COLO829 (cell line): Measurements from ENCODE around the gene ATP2B1.
A peak's percentile ranks its signal among the peaks of the same experiment; 100 is the strongest.
"Not testable (repeated sequence)": the region's sequence is repeated elsewhere in the genome, so short reads cannot be mapped to it uniquely, and the experiment has no call there.

Source experiments
- DNase-seq: peaks from one replicate; pipeline ENCODE4 v3.0.0; 2012; ENCODE audit warnings: low spot score

Gene ATP2B1

DNA sequence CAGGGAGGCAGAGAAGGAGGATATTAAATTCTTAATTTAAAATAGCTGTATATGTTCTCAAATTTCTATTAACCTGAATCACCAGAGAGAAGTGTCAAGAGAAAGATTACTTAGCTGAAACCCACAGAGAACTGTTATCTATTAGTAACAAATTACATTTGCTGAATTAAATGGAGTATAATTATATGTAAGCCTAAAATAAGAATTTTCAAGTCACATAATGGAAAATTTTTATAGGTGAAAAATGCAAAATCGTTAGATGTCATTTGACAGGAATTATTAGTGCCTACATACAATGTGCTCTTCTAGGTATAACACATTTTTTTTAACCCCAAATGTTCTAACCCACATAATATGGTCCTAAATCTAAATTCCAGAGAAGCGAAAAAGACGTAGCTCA lies 4.1 kb upstream of the ATP2B1 start:
- no peak for DNase-seq

DNA sequence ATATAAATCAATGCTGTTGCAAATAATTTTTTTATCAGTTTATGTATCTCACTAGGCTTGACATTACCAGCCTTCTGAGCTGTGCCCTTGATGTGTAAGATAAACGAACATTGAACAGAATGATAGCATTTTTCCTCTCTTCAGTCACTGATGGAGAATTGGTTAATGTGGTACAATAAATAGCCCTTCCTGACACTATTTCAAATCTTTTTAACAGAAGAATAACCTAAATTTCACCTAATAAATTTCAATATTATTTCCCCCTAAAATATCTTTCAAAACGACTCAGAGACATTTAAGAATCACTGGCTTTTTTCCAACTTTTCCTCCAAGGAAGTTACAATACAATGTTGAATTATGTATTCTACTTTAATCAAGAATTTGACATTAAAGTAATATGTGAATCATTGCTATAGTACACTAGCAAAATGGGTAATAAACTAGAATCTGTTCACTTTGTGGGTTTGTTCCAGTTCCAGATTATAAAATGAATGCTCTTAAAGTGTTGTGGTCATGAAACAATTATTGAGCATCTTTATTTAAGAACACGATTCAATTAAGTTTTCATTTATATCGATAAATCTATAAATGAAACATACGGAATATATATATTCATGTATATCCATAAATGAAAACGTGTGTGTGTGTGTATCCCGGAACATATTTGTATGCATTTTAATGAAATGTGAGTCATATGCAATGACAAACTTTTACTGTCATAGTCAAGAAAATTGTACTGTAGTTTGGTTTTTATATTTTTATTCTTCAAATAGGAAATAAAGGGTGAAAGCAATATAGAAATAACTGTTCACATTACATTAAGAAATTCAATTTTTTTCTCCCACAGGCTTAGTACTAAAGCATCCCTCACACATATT lies 2.5 kb upstream of the ATP2B1 start:
- no peak for DNase-seq

DNA sequence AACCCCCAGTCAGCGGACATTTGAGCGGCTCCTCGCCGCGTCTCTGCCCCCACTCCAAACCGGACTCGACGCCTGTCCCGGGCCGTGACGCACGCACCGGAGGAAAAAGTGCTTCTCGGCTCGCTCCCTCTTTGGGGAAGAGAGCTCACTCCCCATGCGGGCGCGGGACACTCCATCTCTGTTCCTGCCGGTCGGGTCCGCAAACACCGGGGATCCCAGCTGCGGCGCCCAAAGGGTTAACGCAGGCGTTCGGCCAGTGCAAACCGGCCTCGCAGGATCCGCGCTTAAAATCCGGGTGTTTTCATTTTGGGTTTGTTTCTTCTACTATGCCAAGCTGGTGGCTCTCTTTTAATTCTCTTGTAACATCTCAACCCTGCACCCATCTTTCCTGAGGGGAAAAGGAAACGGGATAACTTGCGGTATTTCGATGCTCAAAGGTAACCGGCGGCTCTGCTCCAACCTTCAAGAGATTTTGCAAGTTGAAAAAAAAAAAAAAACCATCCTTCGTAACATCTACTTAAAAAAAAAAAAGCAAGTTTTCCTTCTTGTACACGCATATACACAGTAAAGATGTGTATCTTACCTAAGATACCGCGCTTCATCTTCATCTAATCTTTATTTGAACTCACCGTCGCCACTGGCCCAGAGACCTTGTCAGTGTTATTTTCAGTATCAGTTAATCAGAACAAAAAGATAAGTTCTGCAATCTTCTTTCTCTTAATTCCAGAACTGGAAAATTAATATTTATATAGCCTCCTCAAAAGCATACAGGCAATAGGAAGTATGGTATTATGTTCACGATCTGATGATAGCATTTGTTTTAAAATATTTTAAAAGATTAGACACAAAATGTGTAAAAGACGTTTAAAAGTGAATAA lies 1.6 kb upstream of the ATP2B1 start:
- DNase-seq, result no peak

DNA sequence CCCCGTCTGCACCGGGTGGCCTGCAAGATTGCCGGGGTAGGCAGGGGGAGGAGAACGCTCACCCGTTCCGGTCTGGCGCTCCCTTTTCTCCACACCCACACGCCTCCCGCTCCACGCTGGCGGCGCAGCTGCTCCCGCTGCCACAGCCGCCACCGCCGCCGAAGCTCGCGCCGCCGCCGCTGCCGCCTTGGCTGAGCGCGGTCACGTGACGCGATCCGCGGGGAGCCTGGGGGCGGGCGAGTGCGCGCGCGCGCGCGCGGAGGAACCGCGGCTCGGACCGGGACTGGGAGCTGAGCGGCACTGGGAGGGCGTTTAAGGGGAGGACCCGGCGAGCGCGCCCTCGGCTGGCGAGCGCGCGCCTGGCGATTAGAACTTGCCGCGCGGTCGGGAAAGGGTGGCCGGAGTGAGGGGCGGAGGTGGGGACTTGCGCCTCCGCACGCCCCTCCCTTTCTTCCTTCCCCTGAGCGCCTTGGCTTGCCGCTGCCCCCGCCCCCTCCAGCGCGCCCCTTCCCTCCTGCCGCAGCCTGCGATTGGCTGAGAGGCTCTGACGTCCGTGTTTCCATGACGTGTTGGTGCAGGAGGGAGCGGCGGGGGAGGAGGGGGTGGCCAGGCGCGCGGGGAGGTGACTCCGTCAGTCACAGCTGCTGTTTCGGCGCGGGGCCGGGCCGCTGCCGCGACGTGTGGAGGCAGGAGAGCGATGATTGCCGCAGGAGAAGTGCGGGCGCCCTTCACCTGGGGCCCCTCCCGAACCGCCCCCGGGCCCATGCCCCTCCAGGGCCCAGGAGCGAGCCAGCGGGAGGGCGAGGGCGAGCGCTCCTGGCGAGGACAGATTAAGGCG lies 738 bp upstream of the ATP2B1 start:
- DNase-seq, result peak; percentile 95

DNA sequence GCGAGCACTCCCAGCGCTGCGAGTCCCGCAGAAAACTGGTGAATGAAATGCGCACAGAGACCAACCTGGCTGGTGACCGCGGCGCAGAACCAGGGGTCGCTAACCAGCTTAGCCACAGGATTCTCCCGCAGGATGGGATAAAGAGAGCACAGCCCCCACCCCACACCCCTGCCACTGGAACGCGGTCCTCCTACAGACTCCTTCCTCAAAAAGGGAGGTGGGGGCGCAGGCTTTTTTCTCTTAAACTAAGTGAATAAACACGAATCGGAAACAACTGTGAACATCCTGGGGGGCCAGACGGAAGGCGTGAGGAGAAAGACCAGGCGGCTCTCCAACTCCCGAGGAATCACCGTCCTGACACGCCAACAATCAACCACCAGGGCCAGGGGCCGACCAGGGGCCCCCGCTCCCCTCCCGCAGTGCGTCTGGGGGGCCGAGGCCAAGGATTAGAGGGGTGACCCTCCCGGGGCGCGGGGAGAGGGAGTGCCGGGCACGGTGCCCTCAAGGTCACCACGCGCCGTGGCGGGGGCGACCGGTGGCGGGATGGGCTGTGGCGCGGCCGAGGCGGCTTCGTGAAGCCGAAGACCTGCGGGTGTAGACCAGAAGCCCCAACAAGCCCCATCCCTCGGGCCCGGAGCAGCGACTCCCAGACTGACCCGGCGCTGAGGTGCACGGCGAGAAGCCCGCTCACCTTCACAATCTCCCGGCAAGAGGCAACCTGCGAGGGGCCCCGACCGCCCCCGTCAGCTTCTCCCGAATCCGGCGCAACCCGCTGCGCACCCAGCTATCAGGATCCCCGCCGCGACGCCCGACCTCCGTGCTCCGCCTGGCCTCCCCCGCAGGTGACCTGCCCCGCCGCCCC lies 704 bp downstream of the ATP2B1 start:
- no peak for DNase-seq

DNA sequence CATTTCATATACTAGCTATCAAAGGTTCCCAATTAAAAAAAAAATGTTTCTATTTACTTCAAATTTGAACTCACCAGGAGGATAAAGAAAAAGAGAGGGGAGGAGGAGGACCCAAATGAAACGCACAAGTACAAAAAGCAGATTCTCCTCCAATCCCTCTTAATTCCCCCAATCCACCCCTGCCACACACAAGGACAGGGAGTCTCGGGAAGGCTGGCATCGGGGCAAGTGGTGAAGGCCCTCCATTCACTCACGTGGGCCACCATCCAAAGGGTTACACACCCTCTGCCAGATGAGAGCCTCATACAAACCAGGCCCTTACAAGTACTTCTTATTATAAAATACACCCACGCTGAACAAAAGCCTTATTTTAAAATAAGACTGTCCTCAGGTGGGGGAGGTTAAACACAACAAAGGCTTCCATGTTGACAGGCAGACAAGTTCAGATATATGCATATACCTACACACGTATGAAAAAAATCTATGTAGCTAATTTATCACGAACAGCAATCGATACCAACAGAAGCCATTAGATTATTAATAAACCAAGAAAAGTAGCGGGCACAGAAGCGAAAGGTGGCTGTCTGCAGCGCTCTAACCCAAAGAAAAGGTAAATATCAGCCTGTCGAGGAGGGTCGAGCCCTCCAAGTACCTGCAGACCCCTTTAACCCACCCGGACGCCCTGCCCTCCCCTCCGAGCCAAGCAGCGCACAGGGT lies 1.5 kb downstream of the ATP2B1 start:
- peak; percentile 34 for DNase-seq

DNA sequence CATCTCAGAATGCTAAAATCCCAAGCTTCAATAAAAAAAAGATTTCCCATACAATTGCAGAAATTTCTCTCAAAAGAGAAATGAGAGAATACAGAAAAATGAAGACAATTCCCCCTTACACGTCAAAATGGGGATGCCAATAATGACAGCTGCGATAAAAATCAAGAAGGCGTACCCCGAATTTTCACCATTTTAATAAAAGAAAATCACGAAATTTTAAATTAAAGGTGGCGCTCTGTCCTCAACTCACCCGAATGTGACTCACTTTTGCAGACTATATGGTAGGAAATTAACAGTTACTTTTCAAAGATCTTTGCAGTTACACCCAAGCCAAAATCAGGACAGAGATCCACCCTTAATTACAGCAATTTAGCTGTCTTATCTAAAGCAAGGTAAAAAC lies 2.1 kb downstream of the ATP2B1 start:
- no peak for DNase-seq

DNA sequence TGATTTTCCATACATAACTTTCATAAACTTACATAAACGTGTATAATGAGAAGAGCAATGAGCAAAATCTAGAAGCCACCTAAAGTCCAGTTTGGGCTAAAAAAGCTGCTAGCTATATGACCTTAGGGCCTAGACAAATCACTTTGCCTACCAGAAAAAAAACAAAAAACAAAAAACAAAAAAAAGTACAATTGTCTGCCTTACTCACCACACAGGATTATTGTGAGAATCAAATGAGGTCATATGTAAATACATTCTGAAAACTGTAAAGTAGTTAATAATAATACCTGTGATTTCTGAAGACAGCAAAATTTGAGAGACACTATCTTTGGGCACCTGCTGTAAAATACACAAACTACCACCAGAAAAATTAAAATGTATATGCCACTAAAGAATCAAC lies 4.2 kb downstream of the ATP2B1 start:
- DNase-seq, result no peak

DNA sequence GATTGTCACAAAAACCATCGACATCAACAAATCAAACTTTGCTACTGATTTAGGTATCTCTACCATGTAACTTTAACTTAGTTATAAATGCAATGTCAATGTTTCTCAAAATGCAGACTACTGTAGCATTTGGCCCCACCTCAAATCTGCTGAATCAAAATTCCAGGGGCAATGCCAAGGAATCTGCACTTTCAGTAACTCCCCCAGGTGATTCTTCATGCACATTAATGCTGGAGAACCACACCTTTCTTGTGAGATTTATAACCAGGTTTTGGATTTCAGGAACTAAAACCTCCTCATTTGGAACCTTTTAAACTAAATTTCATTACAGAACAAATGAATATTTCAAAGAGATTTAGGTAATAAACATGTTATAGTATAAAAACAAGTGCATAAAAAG lies 4.9 kb downstream of the ATP2B1 start:
- DNase-seq, result no peak

DNA sequence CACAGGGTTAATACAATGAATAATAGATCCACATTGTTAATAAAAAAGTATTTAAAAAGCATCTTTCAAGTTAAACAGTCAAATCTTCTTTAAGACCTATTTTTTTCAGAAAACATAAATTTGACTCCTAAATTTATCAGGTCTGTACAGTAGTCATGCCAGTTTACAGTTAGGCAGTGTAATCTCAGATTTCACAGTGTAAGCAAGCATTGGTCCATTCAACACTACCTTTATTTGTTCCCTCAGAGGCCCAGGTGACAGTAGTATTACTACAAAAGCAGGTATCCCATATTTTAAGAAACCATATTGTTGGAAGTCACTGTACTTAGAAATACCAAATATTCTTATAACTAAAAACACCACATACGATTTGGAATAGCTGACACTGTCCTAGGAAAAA lies 6.1 kb downstream of the ATP2B1 start:
- DNase-seq, result no peak

DNA sequence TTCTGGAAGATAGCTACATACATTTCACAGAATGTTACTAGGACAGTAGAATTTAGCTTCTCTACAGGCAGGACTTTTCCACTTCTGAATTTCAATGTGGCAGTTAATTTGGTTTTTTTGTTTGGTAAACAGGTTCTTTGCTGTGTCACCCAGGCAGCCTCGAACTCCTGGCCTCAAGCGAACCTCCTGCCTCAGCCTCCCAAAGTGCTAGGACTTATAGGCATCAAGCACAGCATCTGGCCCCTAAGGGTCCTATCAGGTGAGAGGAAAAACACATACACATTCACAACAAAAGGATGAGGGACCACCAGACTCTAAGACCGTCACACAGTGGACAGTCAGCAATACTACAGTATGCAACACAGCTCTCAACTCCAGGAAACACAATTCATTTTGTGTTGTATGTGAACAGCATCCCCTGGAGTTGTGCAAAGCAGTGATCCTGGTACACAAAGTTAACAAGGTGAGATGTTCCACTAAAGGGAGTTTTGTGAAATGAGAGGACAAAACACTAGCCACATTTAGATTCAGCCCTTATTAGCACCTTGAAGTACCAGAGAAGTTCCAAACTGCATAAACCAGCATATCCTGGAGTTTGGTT lies 6.9 kb downstream of the ATP2B1 start:
- DNase-seq, result no peak

DNA sequence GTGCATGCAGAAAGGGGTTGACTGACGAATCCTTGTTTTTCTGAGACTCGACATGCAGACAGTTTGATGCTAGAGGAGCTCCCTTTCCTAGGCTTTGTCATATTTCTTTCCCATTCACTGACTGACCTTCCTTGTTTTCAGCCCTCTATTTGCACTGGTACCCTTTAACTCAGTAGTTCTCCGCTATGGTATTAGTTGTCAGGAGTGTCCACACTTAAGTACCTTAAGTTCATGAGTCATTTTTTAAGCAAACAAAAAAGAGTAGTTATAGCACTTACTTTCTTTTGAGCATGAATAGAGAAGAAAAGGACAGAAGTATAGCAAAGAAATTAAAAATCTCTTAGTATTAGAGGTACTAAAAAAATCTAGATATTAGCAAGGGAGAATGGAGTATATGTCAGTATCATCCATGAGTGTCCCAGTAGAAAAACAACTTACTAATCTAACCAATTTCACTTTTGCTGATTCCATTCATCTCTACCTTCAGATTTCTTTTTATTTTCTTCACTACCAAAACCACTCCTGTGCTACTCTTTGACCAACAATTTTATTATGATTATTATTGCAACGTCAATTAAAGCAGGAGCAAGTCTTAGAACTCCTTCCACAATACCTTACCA lies 8.3 kb downstream of the ATP2B1 start:
- no peak for DNase-seq

DNA sequence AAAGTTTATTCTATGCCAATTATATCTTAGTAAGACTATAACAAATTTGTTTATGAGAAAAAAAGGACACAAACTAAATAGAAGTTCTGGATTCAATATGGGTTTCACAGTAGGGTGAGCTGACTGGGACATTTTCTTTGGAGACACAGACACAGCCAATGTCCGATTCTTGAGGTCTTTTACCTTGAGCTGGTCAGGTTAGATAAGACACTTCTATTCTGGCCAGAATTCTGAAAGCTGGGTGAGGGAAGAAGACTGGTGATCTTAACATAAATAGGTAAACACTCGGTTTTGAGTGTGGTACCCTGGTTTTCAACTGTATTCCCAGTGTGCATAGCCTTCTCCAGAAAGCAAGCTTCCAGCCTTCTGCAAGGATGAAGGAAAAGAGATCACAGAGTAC lies 10.0 kb downstream of the ATP2B1 start:
- DNase-seq, result no peak

DNA sequence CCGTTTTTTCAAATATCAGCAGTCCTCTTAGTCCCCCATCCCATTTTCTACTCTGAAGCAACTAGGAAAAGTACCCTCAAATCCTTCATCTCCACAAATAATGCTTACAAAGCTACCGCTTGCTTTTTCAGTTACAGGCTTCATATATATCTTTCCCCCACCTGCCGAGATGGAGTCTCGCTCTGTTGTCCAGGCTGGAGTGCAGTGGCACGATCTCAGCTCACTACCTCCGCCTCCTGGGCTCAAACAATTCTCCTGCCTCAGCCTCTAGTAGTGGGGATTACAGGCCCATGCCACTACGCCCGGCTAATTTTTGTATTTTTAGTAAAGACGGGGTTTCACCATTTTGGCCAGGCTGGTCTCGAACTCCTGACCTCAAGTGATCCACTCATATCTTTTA lies 10.9 kb downstream of the ATP2B1 start:
- DNase-seq, result not testable (repeated sequence)

DNA sequence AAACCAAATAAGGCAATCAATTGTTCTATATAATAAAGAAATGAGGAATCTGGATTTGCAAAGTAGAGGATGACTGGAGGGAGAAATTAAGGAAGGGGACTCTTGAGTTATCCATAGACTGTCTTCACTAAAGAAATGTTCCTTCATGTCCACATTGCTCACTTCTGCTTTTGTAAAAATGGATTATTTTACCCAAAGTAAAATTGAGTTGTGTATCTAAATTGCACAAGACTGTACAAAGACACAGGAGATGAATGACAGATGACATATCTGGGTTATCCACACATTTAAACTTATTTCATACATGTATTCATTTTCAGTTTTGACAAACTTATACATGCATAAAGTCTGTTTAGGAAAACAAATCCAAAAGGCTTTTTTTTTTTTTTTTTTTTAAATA lies 11.3 kb downstream of the ATP2B1 start:
- DNase-seq, result no peak

DNA sequence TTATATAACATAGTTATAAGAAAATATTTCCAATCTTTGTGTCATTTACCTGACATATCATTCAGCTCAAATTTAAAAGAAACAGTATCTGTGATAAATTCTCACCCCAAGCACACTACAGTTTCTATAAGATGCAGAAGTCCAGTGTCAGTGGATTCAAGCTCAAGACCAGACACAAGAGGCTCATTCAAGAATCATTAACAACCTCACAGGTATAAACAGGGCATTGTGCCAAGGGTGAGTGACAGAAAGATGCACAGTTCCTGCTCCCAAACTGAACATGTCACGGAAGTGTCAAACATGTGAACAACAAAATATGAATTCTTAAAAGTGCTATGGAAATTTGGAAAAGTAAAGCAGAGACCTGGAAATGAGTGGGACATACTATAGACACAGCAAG lies 12.8 kb downstream of the ATP2B1 start:
- no peak for DNase-seq

DNA sequence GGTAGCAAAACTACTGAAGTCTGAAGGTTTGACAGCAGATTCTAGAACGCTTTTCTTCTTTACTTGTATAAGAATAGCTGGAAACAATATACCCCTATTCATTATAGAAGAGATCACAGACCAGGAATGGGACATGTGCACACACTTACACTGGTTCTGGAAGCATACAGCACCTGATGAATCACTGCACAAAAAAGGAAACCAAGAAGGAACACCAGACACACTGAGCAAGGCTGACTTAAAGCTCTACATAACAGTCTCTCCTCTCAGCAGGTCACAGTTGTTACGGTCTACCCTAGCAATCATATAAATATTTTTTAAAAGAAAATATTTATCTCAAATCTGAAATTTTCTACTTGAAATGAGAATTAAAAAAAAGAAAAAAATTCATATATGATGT lies 13.5 kb downstream of the ATP2B1 start:
- DNase-seq, result no peak

DNA sequence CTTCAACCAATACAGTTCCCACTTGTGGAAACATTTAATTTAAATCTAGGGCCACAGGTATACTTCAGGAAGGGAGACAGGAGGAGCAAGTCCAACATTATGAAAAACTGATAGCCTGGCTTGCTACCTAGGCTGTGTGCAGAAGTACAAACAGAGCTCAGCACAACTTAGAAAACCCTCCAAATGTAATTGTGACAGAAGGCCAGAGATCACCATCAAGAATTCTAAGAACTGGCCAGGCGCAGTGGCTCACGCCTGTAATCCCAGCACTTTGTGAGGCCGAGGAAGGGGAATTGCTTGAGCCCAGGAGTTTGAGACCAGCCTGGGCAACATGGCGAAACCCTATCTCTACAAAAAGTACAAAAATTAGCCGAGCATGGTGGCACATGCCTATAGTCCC lies 14.1 kb downstream of the ATP2B1 start:
- no peak for DNase-seq

DNA sequence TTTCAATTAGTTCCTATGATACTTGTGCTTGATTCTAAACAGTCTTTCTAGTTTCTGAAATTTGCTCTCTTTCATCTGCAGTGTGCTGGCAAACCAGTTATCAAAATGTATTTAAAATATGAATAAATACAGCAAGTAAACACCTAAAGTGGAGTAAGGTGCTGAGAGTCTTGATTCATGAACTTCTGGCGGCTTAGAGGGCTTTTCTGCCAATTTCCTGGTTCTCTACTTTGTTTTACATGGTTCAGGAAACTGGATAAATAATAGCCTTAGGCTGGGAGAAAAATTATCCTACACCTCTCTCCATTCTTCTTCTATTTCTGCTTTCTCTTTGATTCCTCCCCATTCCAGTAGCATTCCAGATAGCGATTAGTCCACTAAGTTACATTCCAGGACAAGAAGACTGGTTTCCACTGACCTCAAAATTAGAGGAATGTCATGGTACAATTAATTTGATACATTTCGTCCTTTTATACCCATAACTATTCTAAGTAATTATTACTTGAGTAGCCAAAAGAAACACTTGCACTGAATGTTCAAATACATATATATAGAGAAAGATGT lies 14.9 kb downstream of the ATP2B1 start:
- no peak for DNase-seq

DNA sequence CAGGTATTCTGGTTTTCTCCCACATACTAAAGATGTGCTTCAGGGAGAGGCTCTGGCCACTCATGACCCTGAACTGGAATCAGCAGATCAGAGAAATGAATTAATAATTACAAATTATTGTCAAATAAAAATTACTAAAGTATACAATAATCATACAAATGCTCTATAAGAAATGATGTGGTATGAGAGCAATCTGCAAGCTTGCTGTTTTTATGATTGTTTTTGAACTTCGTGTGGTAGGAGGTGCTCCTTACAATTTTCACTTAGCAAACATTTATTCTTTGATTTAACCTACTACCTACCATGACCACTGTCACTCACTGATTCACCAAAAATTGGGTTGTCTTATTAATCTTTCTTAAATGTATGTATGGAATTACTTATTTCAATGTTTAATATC lies 16.2 kb downstream of the ATP2B1 start:
- DNase-seq, result no peak
